Ascending aorta (tissue), 2 donors: ENCODE data around the gene SLC15A4. TPM values are rescaled to one million over a fixed set of nuclear protein-coding genes. Genes with fewer than 3 reads are reported as not detected.

Source experiments
- DNase-seq, 2 donors: peaks; one replicate each; pipeline ENCODE4 v3.0.0-alpha.2; 2019; ENCODE audit warnings: low spot score in 2 of 2
- H3K27ac ChIP-seq, 2 donors: fragments of 200-600 bp; sonication (generic); one replicate each; pipeline ENCODE4 v1.5.1; 2016 to 2017; ENCODE audit warnings: mild to moderate bottlenecking in 1 of 2
- H3K27me3 ChIP-seq: fragments of 200-600 bp; sonication (generic); one replicate; pipeline ENCODE4 v1.5.1; 2017
- H3K36me3 ChIP-seq, 2 donors: fragments of 200-600 bp; sonication (generic); one replicate each; pipeline ENCODE4 v1.5.1; 2016
- H3K4me1 ChIP-seq, 2 donors: fragments of 200-600 bp; sonication (generic); one replicate each; pipeline ENCODE4 v1.5.1; 2016 to 2017; ENCODE audit warnings: mild to moderate bottlenecking in 1 of 2
- H3K4me3 ChIP-seq, 2 donors: fragments of 200-600 bp; sonication (generic); one replicate each; pipeline ENCODE4 v1.5.1; 2016 to 2017; ENCODE audit warnings: mild to moderate bottlenecking in 1 of 2
- H3K9me3 ChIP-seq, 2 donors: fragments of 200-600 bp; sonication (generic); one replicate each; pipeline ENCODE4 v1.5.1; 2016
- CTCF ChIP-seq, 3 experiments: fragments of 200-600 bp in 2 of 3; fragments of 450-650 bp in 1 of 3; sonication (generic) in 2 of 3; IDR thresholded peaks; one replicate each; pipeline ENCODE4 v1.5.1; 2016 to 2019; ENCODE audit warnings: antibody characterized with exemption in 3 of 3, mild to moderate bottlenecking in 1 of 3, moderate library complexity in 1 of 3
- intact Hi-C: fragments of 100-400 bp; cut with DNase I; formaldehyde crosslinking; loops from one replicate; pipeline ENCODE4 v1.15.1; 2023
- total RNA-seq: library from RNA; depleted of rRNA; stranded (reverse); fragments of >200 nt; gene quantifications from one replicate; pipeline ENCODE4 v1.1.0, GENCODE V29; 2016

Gene SLC15A4
- total RNA-seq, 1 donor from 2014 or later, result 39.3 TPM

GRCh38 chr12:128802756-128803155, 21.0 kb downstream of the SLC15A4 start:
- H3K9me3 ChIP-seq, result no peaks in the 10 kb centered on the region
- H3K4me1 ChIP-seq, result peaks cover 0 to 12% of the 10 kb centered on the region in 2 donors
- H3K36me3 ChIP-seq, result peaks cover 45 to 71% of the 10 kb centered on the region in 2 donors
- no peak for DNase-seq
- H3K27ac ChIP-seq, result peak overlapping the region in 1 of 2 donors; percentile 66
- H3K27me3 ChIP-seq, result no peaks in the 10 kb centered on the region
- intact Hi-C loops, result no loop called here
- H3K4me3 ChIP-seq, result no peak overlapping the region
- TF ChIP-seq CTCF (IDR thresholded peaks at IDR 0.05), result no peak

- Histone ChIP-seq H3K27ac (peak overlapping the region in 1 of 2 donors; percentile 66), H3K4me3 (no peak overlapping the region), H3K36me3 (peaks cover 45 to 63% of the 10 kb centered on the region in 2 donors), H3K27me3 (no peaks in the 10 kb centered on the region), H3K4me1 (peaks cover 0 to 19% of the 10 kb centered on the region in 2 donors), H3K9me3 (no peaks in the 10 kb centered on the region)
- no peak for TF ChIP-seq CTCF (IDR thresholded peaks at IDR 0.05)
- no peak for DNase-seq
- intact Hi-C loops, result no loop called here
Measured at GRCh38 chr12:128801879-128802391, 21.8 kb downstream of the SLC15A4 start.

- TF ChIP-seq CTCF (IDR thresholded peaks at IDR 0.05), result no peak
- Histone ChIP-seq H3K36me3 (peaks cover 46 to 60% of the 10 kb centered on the region in 2 donors), H3K27me3 (no peaks in the 10 kb centered on the region), H3K27ac (peak overlapping the region in 1 of 2 donors; percentile 66), H3K4me3 (no peak overlapping the region), H3K9me3 (no peaks in the 10 kb centered on the region), H3K4me1 (peaks cover 0 to 32% of the 10 kb centered on the region in 2 donors)
- DNase-seq, result no peak
- intact Hi-C loops, result no loop called here
Measured at GRCh38 chr12:128800606-128801005, 23.2 kb downstream of the SLC15A4 start.

GRCh38 chr12:128798571-128799341, 25.0 kb downstream of the SLC15A4 start:
- no peak for TF ChIP-seq CTCF (IDR thresholded peaks at IDR 0.05)
- intact Hi-C loops, result loop anchor here (5.0 kb wide), 1 partner anchor 124 kb away; no protein-coding TSS in a partner anchor
- Histone ChIP-seq H3K4me1 (peaks cover 0 to 39% of the 10 kb centered on the region in 2 donors), H3K4me3 (no peak overlapping the region), H3K36me3 (peaks cover 53 to 62% of the 10 kb centered on the region in 2 donors), H3K27me3 (no peaks in the 10 kb centered on the region), H3K9me3 (no peaks in the 10 kb centered on the region), H3K27ac (peak overlapping the region in 1 of 2 donors; percentile 94)
- no peak for DNase-seq

- Histone ChIP-seq H3K4me1 (peaks cover 0 to 39% of the 10 kb centered on the region in 2 donors), H3K27ac (peak overlapping the region in 1 of 2 donors; percentile 94), H3K27me3 (no peaks in the 10 kb centered on the region), H3K9me3 (no peaks in the 10 kb centered on the region), H3K4me3 (no peak overlapping the region), H3K36me3 (peaks cover 55 to 71% of the 10 kb centered on the region in 2 donors)
- intact Hi-C loops, result loop anchor here (2.0 to 5.0 kb wide), 2 partner anchors 27 to 125 kb away; no protein-coding TSS in a partner anchor
- peak in 1 of 2 donors; percentile 83 for DNase-seq
- TF ChIP-seq CTCF (IDR thresholded peaks at IDR 0.05), result no peak
Measured at GRCh38 chr12:128797119-128798118, 26.3 kb downstream of the SLC15A4 start.
